Hepatocyte (in vitro differentiated cells): ENCODE data around the gene GRID2.

ENCODE experiments used
- CTCF ChIP-seq: fragments of 200-600 bp; sonication (generic); IDR thresholded peaks from 2 replicates; pipeline ENCODE4 v1.5.1; 2016; ENCODE audit warnings: antibody characterized with exemption, mild to moderate bottlenecking; ENCODE audit not compliant: poor library complexity
- EZH2 ChIP-seq: fragments of 200-600 bp; sonication (generic); IDR thresholded peaks from 2 replicates; pipeline ENCODE4 v1.6.1; 2016; ENCODE audit warnings: antibody characterized with exemption, mild to moderate bottlenecking, borderline replicate concordance

GRCh38 chr4:93809773-93810172, 1506.0 kb downstream of the GRID2 start:
- TF ChIP-seq CTCF (no peak), EZH2 (no peak)
